ENCODE measurements around the gene PHLDB3. TPM values are rescaled to one million over a fixed set of nuclear protein-coding genes. Genes with fewer than 3 reads are reported as not detected.
"Not testable (repeated sequence)": the region's sequence is repeated elsewhere in the genome, so short reads cannot be mapped to it uniquely, and the experiment has no call there.

The PHLDB3 gene
- total RNA-seq, 2 donors from 2014 or later: 16.7 to 25.5 TPM

- Mint-ChIP-seq H3K27ac (no peak overlapping the region), H3K4me3 (peak overlapping the region; percentile 5), H3K27me3 (no peaks in the 10 kb centered on the region), H3K9me3 (no peaks in the 10 kb centered on the region), H3K36me3 (ENCODE audit: low read depth) (peaks cover 48% of the 10 kb centered on the region), H3K4me1 (peaks cover 6% of the 10 kb centered on the region)
- ATAC-seq (replicated peaks): peak; percentile 99
Observed at GRCh38 chr19:43519436-43520088, 15.0 kb upstream of the PHLDB3 start.

GRCh38 chr19:43518051-43518450 is 13.5 kb upstream of the PHLDB3 start:
- no peak for ATAC-seq (replicated peaks)
- Mint-ChIP-seq H3K36me3 (ENCODE audit: low read depth) (peaks cover 44% of the 10 kb centered on the region), H3K4me3 (no peak overlapping the region), H3K27ac (no peak overlapping the region), H3K4me1 (peaks cover 6% of the 10 kb centered on the region), H3K9me3 (no peaks in the 10 kb centered on the region), H3K27me3 (no peaks in the 10 kb centered on the region)

GRCh38 chr19:43512399-43512798 is 7.9 kb upstream of the PHLDB3 start:
- H3K9me3 Mint-ChIP-seq; ATAC-seq (replicated peaks); H3K4me1 Mint-ChIP-seq; H3K4me3 Mint-ChIP-seq; H3K27ac Mint-ChIP-seq; H3K27me3 Mint-ChIP-seq: not testable (repeated sequence)
- peaks cover 65% of the 10 kb centered on the region for H3K36me3 Mint-ChIP-seq (ENCODE audit: low read depth)

- no peak for ATAC-seq (replicated peaks)
- Mint-ChIP-seq H3K36me3 (ENCODE audit: low read depth) (peaks cover 62% of the 10 kb centered on the region), H3K4me1 (no peaks in the 10 kb centered on the region), H3K9me3 (no peaks in the 10 kb centered on the region), H3K4me3 (no peak overlapping the region), H3K27me3 (no peaks in the 10 kb centered on the region), H3K27ac (no peak overlapping the region)
Observed at GRCh38 chr19:43511324-43511723, 6.8 kb upstream of the PHLDB3 start.

- no peak for ATAC-seq (replicated peaks)
- H3K36me3 Mint-ChIP-seq (ENCODE audit: low read depth): peaks cover 64% of the 10 kb centered on the region
- no peaks in the 10 kb centered on the region for H3K27me3 Mint-ChIP-seq
- no peak overlapping the region for H3K4me3 Mint-ChIP-seq
- H3K9me3 Mint-ChIP-seq: no peaks in the 10 kb centered on the region
- no peak overlapping the region for H3K27ac Mint-ChIP-seq
- H3K4me1 Mint-ChIP-seq: no peaks in the 10 kb centered on the region
Observed at GRCh38 chr19:43510713-43511112, 6.2 kb upstream of the PHLDB3 start.

- peaks cover 13% of the 10 kb centered on the region for H3K4me1 Mint-ChIP-seq
- H3K36me3 Mint-ChIP-seq (ENCODE audit: low read depth): peaks cover 70% of the 10 kb centered on the region
- H3K4me3 Mint-ChIP-seq: no peak overlapping the region
- no peak for ATAC-seq (replicated peaks)
- peak overlapping the region; percentile 50 for H3K27ac Mint-ChIP-seq
- no peaks in the 10 kb centered on the region for H3K9me3 Mint-ChIP-seq
- H3K27me3 Mint-ChIP-seq: no peaks in the 10 kb centered on the region
Observed at GRCh38 chr19:43507880-43508279, 3.3 kb upstream of the PHLDB3 start.

- ATAC-seq (replicated peaks): no peak
- no peaks in the 10 kb centered on the region for H3K9me3 Mint-ChIP-seq
- H3K4me3 Mint-ChIP-seq: no peak overlapping the region
- peaks cover 67% of the 10 kb centered on the region for H3K36me3 Mint-ChIP-seq (ENCODE audit: low read depth)
- H3K27me3 Mint-ChIP-seq: no peaks in the 10 kb centered on the region
- H3K27ac Mint-ChIP-seq: peak overlapping the region; percentile 56
- peaks cover 16% of the 10 kb centered on the region for H3K4me1 Mint-ChIP-seq
Observed at GRCh38 chr19:43506629-43507028, 2.1 kb upstream of the PHLDB3 start.

- H3K27ac Mint-ChIP-seq: peak overlapping the region; percentile 56
- H3K9me3 Mint-ChIP-seq: no peaks in the 10 kb centered on the region
- peaks cover 64% of the 10 kb centered on the region for H3K36me3 Mint-ChIP-seq (ENCODE audit: low read depth)
- H3K4me1 Mint-ChIP-seq: peaks cover 16% of the 10 kb centered on the region
- H3K27me3 Mint-ChIP-seq: no peaks in the 10 kb centered on the region
- peak overlapping the region; percentile 94 for H3K4me3 Mint-ChIP-seq
- ATAC-seq (replicated peaks): no peak
Observed at GRCh38 chr19:43505941-43506340, 1.4 kb upstream of the PHLDB3 start.

GRCh38 chr19:43505186-43505456 is 575 bp upstream of the PHLDB3 start:
- Mint-ChIP-seq H3K27me3 (no peaks in the 10 kb centered on the region), H3K36me3 (ENCODE audit: low read depth) (peaks cover 59% of the 10 kb centered on the region), H3K4me1 (peaks cover 16% of the 10 kb centered on the region), H3K9me3 (no peaks in the 10 kb centered on the region), H3K27ac (peak overlapping the region; percentile 87), H3K4me3 (peak overlapping the region; percentile 94)
- no peak for ATAC-seq (replicated peaks)

GRCh38 chr19:43503501-43504425 is 783 bp downstream of the PHLDB3 start:
- Mint-ChIP-seq H3K36me3 (ENCODE audit: low read depth) (peaks cover 45% of the 10 kb centered on the region), H3K27me3 (no peaks in the 10 kb centered on the region), H3K9me3 (no peaks in the 10 kb centered on the region), H3K4me3 (peak overlapping the region; percentile 94), H3K27ac (peak overlapping the region; percentile 87), H3K4me1 (peaks cover 19% of the 10 kb centered on the region)
- peak; percentile 97 for ATAC-seq (replicated peaks)

- Mint-ChIP-seq H3K9me3 (no peaks in the 10 kb centered on the region), H3K4me3 (peak overlapping the region; percentile 94), H3K27me3 (no peaks in the 10 kb centered on the region), H3K36me3 (ENCODE audit: low read depth) (peaks cover 43% of the 10 kb centered on the region), H3K4me1 (peaks cover 25% of the 10 kb centered on the region), H3K27ac (no peak overlapping the region)
- no peak for ATAC-seq (replicated peaks)
Observed at GRCh38 chr19:43502419-43502976, 2.0 kb downstream of the PHLDB3 start.

- Mint-ChIP-seq H3K36me3 (ENCODE audit: low read depth) (peaks cover 48% of the 10 kb centered on the region), H3K9me3 (no peaks in the 10 kb centered on the region), H3K27me3 (no peaks in the 10 kb centered on the region), H3K27ac (no peak overlapping the region), H3K4me1 (peaks cover 25% of the 10 kb centered on the region), H3K4me3 (no peak overlapping the region)
- no peak for ATAC-seq (replicated peaks)
Observed at GRCh38 chr19:43501661-43502418, 2.7 kb downstream of the PHLDB3 start.

GRCh38 chr19:43499042-43499441 is 5.5 kb downstream of the PHLDB3 start:
- H3K27ac Mint-ChIP-seq: peak overlapping the region; percentile 18
- ATAC-seq (replicated peaks): no peak
- peaks cover 21% of the 10 kb centered on the region for H3K4me1 Mint-ChIP-seq
- peaks cover 66% of the 10 kb centered on the region for H3K36me3 Mint-ChIP-seq (ENCODE audit: low read depth)
- no peaks in the 10 kb centered on the region for H3K9me3 Mint-ChIP-seq
- H3K27me3 Mint-ChIP-seq: no peaks in the 10 kb centered on the region
- H3K4me3 Mint-ChIP-seq: no peak overlapping the region

- no peak for ATAC-seq (replicated peaks)
- H3K9me3 Mint-ChIP-seq: no peaks in the 10 kb centered on the region
- peaks cover 61% of the 10 kb centered on the region for H3K36me3 Mint-ChIP-seq (ENCODE audit: low read depth)
- H3K27me3 Mint-ChIP-seq: no peaks in the 10 kb centered on the region
- peaks cover 17% of the 10 kb centered on the region for H3K4me1 Mint-ChIP-seq
- H3K4me3 Mint-ChIP-seq: no peak overlapping the region
- peak overlapping the region; percentile 18 for H3K27ac Mint-ChIP-seq
Observed at GRCh38 chr19:43498233-43498842, 6.2 kb downstream of the PHLDB3 start.
